PFSK-1 (cell line): ENCODE data around the gene CDAN1.

Experiments used
- FOXP2 ChIP-seq: optimal IDR thresholded peaks from 2 replicates; pipeline ENCODE3; 2011; ENCODE audit warnings: borderline replicate concordance, control low read depth, inconsistent platforms; ENCODE audit not compliant: insufficient read depth; ENCODE audit errors: extremely low read length, extremely low read depth
- POLR2AphosphoS5 ChIP-seq: IDR thresholded peaks from 2 replicates; pipeline ENCODE4 v1.6.1; 2012; ENCODE audit warnings: low read depth, mild to moderate bottlenecking, control low read depth, low read length, moderate library complexity
- REST ChIP-seq, 2 experiments: IDR thresholded peaks; 2 replicates each; pipeline versions ENCODE4 v1.6.1 to v1.8.0; 2011 to 2012; ENCODE audit warnings: low read depth in 2 of 2, low read length in 2 of 2, control low read depth in 1 of 2, inconsistent platforms in 1 of 2, mild to moderate bottlenecking in 1 of 2, moderate library complexity in 1 of 2; ENCODE audit not compliant: insufficient read depth in 1 of 2
- SIN3A ChIP-seq: IDR thresholded peaks from 2 replicates; pipeline ENCODE4 v1.6.1; 2012; ENCODE audit warnings: mild to moderate bottlenecking, low read length, moderate library complexity, borderline replicate concordance; ENCODE audit not compliant: insufficient read depth
- TAF1 ChIP-seq: IDR thresholded peaks from 2 replicates; pipeline ENCODE4 v1.6.1; 2012; ENCODE audit warnings: low read length, control low read depth, borderline replicate concordance; ENCODE audit not compliant: insufficient read depth

Gene CDAN1

GRCh38 chr15:42704492-42704926, 32.4 kb downstream of the CDAN1 start:
- TF ChIP-seq REST (IDR thresholded peaks at IDR 0.05; ENCODE audit: insufficient read depth in 1 of 2, low read depth in 2 of 2, low read length in 2 of 2) (no peak), POLR2AphosphoS5 (no peak), FOXP2 (no peak), SIN3A (no peak)

- TF ChIP-seq FOXP2 (no peak), POLR2AphosphoS5 (no peak), TAF1 (no peak), REST (IDR thresholded peaks at IDR 0.05; ENCODE audit: insufficient read depth in 1 of 2, low read depth in 2 of 2, low read length in 2 of 2) (no peak)
These were observed 40.3 kb downstream of the CDAN1 start for GRCh38 chr15:42696626-42697025.

- no peak for TF ChIP-seq REST (IDR thresholded peaks at IDR 0.05; ENCODE audit: insufficient read depth in 1 of 2, low read depth in 2 of 2, low read length in 2 of 2)
- TF ChIP-seq POLR2AphosphoS5 = no peak
- TF ChIP-seq SIN3A = no peak
- no peak for TF ChIP-seq TAF1
- TF ChIP-seq FOXP2 = no peak
These were observed 41.3 kb downstream of the CDAN1 start for GRCh38 chr15:42695527-42696071.

DNA sequence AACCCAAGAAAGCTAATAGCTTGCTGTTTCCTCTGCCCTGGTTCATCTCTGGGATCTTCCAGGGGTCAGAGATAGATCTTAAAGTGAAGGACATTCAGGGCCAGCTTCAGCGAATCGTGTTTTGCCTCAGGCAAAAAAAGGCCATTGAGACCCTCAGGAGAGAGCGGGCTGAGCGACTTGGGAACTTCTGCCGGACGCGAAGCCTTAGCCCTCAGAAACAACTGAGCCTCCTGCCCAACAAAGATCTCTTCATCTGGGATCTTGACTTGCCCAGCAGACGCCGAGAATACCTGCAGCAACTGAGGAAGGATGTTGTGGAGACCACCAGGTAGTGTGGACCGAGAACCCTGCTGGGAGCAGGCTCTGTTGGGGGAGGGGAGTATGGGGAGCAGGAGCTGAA, 42.5 kb downstream of the CDAN1 start:
- TF ChIP-seq SIN3A (no peak), POLR2AphosphoS5 (no peak), REST (IDR thresholded peaks at IDR 0.05; ENCODE audit: insufficient read depth in 1 of 2, low read depth in 2 of 2, low read length in 2 of 2) (no peak), FOXP2 (no peak), TAF1 (no peak)

DNA sequence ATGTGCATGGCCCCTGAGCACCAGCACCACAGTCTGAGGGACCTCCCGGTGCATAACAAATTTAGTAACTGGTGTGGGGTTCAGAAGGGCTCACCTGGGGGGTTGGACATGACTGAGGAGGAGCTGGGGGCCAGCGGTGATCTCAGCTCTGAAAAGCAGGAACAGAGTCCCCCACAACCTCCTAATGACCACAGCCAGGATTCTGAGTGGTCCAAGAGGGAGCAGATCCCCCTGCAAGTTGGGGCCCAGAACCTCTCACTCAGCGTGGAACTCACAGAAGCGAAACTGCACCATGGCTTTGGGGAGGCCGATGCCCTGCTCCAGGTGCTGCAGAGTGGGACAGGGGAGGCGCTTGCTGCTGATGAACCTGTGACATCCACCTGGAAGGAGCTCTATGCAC, 43.0 kb downstream of the CDAN1 start:
- TF ChIP-seq REST (IDR thresholded peaks at IDR 0.05; ENCODE audit: insufficient read depth in 1 of 2, low read depth in 2 of 2, low read length in 2 of 2) (no peak), SIN3A (no peak), FOXP2 (no peak)
